IgD-negative memory B cell (primary cell): ENCODE results near the gene LYPD4. TPM values are rescaled to one million over a fixed set of nuclear protein-coding genes. Genes with fewer than 3 reads are reported as not detected.

Experiments used
- H3K27ac Mint-ChIP-seq, 3 donors: one replicate each; pipeline ENCODE4 v1.8.0; 2020 to 2022; ENCODE audit warnings: mild to moderate bottlenecking in 3 of 3, mixed read lengths in 3 of 3, moderate library complexity in 1 of 3
- H3K27me3 Mint-ChIP-seq: one replicate; pipeline ENCODE4 v1.8.0; 2021; ENCODE audit warnings: mixed read lengths
- H3K36me3 Mint-ChIP-seq: one replicate; pipeline ENCODE4 v1.8.0; 2020; ENCODE audit warnings: mild to moderate bottlenecking, mixed read lengths
- H3K4me1 Mint-ChIP-seq, 3 donors: one replicate each; pipeline ENCODE4 v1.8.0; 2020 to 2022; ENCODE audit warnings: mixed read lengths in 3 of 3, mild to moderate bottlenecking in 1 of 3
- H3K4me3 Mint-ChIP-seq, 4 donors: one replicate each; pipeline ENCODE4 v1.8.0; 2020 to 2022; ENCODE audit warnings: mild to moderate bottlenecking in 4 of 4, mixed read lengths in 4 of 4, moderate library complexity in 3 of 4
- H3K9me3 Mint-ChIP-seq, 3 donors: one replicate each; pipeline ENCODE4 v1.8.0; 2020 to 2021; ENCODE audit warnings: mixed read lengths in 3 of 3, mild to moderate bottlenecking in 1 of 3
- polyA plus RNA-seq: library from polyadenylated mRNA; unstranded; fragments of 300-500 nt; fragmentation: Illumina TruSeq; gene quantifications from one replicate; pipeline ENCODE4 v1.2.3, GENCODE V29; 2021

LYPD4 gene
- polyA plus RNA-seq, 1 donor from 2014 or later, result not detected

DNA sequence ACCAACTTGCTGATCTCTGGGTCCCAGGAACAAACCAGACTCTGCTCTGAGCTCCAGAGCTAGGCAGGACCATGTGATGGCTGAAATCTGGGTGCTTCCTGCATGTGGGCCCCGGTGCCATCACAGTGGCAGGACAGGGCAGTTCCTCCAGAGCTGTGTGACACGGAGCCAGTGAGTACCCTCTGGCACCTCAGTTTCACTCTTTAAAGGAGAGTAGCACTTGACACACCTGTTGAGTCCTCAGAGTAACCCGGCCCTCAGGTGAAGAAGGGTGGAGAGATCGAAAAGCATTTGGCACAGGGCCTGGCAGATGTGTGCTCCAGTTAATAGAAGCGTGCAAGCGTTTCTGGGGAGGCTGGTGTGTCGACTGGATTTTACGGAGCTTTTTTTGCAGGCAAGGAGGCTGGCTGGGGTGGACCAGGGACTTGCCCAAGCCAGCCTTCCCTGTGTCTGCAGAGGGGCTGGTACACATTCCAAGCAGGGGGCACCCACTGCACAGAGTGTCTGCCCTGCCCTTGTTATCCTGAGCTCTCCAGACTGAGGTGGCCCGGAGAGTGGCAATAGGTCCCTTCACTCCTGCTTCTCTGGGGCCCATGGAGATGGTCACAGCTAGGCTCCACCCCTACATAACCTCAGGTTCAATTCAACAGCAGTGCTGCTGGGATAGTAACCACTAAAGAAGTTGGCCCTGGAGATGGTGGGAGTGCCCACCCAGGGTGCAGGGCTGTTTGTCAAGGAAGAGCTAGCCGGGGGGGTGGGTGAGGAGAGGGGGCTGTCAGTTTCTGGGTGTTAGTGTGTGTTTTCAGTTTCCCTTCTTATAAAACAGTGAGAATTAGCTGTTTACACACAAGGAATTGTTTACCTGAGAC is 23.9 kb upstream of the LYPD4 start:
- peaks cover 2% of the 10 kb centered on the region for H3K36me3 Mint-ChIP-seq
- peaks cover 29 to 45% (median 41%) of the 10 kb centered on the region in 3 donors for H3K4me1 Mint-ChIP-seq
- H3K27ac Mint-ChIP-seq, result peak overlapping the region in 2 of 3 donors; percentile 78 to 86
- H3K4me3 Mint-ChIP-seq, result peak overlapping the region in 3 of 4 donors; percentile 55 to 65 (median 56)
- H3K27me3 Mint-ChIP-seq, result no peaks in the 10 kb centered on the region
- no peaks in the 10 kb centered on the region for H3K9me3 Mint-ChIP-seq

DNA sequence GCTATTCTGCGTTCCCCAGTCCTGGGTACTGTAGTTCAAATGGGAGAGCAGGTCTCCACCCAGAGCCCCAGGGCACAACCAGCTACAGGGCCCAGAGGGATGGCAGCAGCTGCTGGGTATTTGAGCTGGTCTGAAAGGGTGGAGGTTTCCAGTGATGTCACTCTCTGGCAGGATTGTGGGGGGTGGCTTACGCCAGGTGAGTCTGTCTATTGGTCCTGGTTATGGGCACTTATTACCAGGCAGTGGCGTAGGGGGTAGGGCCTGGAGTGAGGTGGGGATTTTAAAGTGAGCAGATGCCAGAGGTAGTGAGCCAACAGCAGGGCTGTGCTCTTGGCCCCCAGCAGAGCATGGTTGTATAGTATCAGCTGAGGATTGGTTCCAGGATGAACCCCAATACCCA is 21.8 kb upstream of the LYPD4 start:
- Mint-ChIP-seq H3K27ac (peak overlapping the region in 2 of 3 donors; percentile 58 to 76), H3K27me3 (no peaks in the 10 kb centered on the region), H3K9me3 (no peaks in the 10 kb centered on the region), H3K36me3 (peaks cover 2% of the 10 kb centered on the region), H3K4me3 (peak overlapping the region in 1 of 4 donors; percentile 73), H3K4me1 (peaks cover 20 to 48% (median 42%) of the 10 kb centered on the region in 3 donors)

DNA sequence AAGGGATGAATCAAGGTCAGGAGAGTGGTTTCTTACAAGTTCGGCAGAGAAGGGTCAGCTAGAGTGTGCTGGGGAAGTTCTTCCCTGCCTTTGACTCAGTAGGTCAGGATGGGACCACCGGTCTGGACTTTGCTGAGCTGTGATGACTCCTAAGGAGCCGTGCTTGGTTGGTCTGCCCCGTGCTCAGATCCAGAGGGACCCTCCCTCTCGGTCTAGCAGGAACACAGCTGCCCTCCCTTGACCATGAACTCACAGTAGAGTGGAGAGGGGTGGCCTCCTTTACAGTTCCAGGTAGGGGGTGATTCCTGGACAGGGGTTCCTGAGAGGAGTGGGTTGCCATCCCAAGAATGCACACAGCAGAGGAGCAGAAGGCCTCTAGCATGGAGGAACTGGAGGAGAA is 19.9 kb upstream of the LYPD4 start:
- Mint-ChIP-seq H3K36me3 (peaks cover 2% of the 10 kb centered on the region), H3K4me3 (peak overlapping the region in 3 of 4 donors; percentile 45 to 67 (median 49)), H3K9me3 (no peaks in the 10 kb centered on the region), H3K4me1 (peaks cover 12 to 46% (median 41%) of the 10 kb centered on the region in 3 donors), H3K27me3 (no peaks in the 10 kb centered on the region), H3K27ac (peak overlapping the region in 2 of 3 donors; percentile 14 to 76)

DNA sequence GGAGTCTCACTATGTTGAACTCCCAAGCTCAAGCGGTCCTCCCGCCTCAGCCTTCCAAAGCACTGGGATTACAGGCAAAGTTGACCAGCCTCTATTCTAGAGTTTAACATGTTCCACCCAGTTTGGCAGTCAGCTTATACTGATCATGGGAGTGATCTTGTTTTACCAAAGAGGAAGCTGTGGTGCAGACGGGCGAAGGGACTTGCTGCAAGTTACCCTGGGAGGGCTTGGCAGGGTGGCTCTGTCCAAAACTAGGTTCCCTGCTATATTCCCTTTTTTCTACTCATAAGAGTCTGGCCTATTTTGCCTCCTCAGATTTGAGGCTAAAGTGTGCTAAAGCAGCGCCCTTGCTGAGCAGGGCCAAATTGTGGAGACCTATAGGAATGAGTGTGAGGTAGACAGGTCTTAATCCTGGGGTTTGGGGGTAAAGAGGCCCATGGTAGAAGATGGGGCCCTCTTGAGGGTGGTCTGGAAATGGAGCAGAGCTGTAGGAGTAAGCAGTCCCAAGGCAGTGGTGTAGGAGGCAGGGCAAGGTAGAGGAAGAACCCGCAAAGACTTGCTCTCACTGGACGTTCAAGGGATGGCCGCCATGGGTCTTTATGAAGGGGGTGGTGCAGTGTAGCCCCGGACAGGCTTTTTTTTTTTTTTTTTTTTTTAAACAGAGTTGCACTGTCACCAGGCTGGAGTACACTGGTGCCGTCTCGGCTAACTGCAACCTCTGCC is 18.9 kb upstream of the LYPD4 start:
- no peaks in the 10 kb centered on the region for H3K27me3 Mint-ChIP-seq
- H3K4me3 Mint-ChIP-seq, result peak overlapping the region in 3 of 4 donors; percentile 74 to 89 (median 84)
- H3K27ac Mint-ChIP-seq, result peak overlapping the region in 2 of 3 donors; percentile 56 to 83
- H3K4me1 Mint-ChIP-seq, result peaks cover 12 to 47% (median 41%) of the 10 kb centered on the region in 3 donors
- H3K9me3 Mint-ChIP-seq, result no peaks in the 10 kb centered on the region
- H3K36me3 Mint-ChIP-seq, result peaks cover 2% of the 10 kb centered on the region

DNA sequence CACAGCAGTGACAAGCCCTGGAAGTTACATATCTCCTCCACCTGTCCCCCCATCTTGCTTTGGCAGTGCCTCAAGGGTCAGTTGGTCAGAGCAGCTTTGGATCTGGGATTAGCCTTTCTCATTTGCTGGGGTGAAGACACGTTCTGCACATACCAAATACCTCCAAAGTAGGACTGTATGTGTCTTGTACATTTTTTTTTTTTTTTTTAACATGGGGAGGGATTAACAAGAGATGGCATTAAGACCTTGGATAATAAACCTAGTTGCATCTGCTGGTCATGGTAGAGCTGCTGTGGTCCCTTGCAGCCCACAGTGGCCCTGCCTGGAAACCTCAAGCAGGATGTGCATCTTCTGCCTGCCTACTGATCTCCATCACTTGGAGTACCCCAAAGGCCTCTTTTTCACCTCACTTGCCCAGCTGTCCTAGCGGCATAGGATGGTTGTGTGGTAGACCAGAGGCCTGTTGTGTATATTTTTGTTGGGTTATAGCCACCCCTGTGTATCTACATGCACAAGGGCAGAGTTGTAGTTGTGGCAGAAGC is 18.0 kb upstream of the LYPD4 start:
- H3K36me3 Mint-ChIP-seq, result peaks cover 2% of the 10 kb centered on the region
- H3K27me3 Mint-ChIP-seq, result no peaks in the 10 kb centered on the region
- H3K9me3 Mint-ChIP-seq, result no peaks in the 10 kb centered on the region
- peak overlapping the region; percentile 34 to 92 (median 86) for H3K4me3 Mint-ChIP-seq
- peaks cover 5 to 41% (median 34%) of the 10 kb centered on the region in 3 donors for H3K4me1 Mint-ChIP-seq
- H3K27ac Mint-ChIP-seq, result peak overlapping the region in 1 of 3 donors; percentile 23

DNA sequence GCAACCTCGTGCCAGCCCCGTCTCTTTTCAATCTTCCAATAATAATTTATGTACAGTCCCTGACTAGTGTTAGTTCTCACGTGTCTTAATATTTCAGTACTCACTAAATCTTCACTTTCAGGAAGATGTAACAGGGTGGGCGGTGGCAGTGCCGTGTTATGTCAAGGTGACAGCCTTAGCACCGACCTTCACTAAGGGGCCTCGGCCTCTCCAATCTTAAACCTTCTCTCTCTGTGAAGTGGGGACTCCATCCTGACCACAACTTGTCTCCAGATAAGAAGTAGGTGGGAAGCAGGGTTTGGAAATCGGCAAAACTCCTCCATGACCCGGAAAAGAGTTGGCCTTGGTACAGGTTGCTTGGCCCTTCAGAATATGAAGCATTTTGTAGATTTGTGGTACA is 17.4 kb upstream of the LYPD4 start:
- Mint-ChIP-seq H3K27ac (peak overlapping the region; percentile 50 to 90 (median 70)), H3K36me3 (peaks cover 2% of the 10 kb centered on the region), H3K4me1 (peaks cover 5 to 41% (median 34%) of the 10 kb centered on the region in 3 donors), H3K9me3 (no peaks in the 10 kb centered on the region), H3K4me3 (peak overlapping the region; percentile 89 to 95 (median 93)), H3K27me3 (no peaks in the 10 kb centered on the region)

DNA sequence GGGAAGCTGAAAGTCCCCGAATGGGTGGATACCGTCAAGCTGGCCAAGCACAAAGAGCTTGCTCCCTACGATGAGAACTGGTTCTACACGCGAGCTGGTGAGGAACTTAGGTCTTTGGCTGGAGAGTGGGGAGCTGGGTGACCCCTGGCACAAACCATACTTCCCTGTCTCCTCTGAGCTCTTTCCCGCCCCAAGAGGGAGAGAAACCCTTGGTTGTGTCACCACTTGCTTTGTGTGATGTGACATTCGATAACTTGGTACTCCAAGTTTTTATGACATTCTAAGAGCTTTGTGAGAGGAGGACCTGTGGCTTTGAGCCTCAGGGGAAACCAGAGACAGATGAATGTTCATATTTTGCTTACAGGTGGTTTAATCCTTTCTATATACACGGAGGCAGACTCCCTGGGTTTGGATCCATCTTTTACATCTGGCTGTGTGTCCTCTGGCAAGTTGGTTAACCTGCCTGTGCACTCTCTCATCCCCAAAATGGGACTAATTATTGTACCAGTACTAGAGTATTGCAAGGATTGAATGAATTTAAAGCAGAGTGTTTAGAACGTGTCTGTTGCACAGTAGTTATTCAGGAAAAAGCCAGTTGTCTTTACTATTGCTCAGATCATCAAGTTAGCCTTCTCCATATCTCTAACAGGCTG is 16.8 kb upstream of the LYPD4 start:
- H3K36me3 Mint-ChIP-seq, result peaks cover 2% of the 10 kb centered on the region

DNA sequence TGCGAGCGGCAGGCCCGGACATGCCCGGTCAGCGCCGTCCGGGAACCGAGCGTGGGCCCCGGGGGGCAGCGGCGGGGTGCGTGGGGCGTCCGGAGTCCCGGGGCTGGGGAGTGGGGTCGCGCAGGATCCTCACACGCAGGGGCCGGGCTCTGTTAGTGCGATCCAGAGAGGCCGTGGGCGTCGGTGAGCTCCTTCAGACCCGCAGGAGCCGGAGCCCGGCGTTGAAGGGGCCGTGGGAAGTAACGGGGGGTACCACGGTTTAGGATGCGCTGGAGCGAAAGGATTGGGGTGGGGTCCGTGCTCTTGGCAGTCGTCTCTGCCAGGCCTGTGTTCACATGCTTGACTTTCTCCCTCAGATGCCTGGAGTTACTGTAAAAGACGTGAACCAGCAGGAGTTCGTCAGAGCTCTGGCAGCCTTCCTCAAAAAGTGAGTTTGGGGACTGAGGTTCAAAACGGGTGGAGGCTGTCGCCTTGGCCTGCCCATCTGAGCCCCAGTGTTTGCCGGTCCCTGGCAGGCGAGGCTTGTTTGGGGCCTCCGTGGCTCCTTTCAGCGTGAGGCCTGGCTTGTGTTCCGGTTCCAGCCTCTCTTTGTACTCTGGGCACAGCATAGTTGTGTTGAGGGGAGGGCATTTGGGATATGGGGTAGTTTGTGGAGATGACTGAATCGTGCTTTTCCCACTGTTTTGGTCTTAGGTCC is 16.1 kb upstream of the LYPD4 start:
- Mint-ChIP-seq H3K4me1 (peaks cover 5 to 36% (median 30%) of the 10 kb centered on the region in 3 donors), H3K4me3 (peak overlapping the region; percentile 89 to 95 (median 93)), H3K9me3 (no peaks in the 10 kb centered on the region), H3K36me3 (peaks cover 2% of the 10 kb centered on the region), H3K27me3 (no peaks in the 10 kb centered on the region), H3K27ac (peak overlapping the region; percentile 73 to 93 (median 90))

More for the DNA sequence above, 16.8 kb upstream of the LYPD4 start:
- Mint-ChIP-seq H3K4me1 (peaks cover 5 to 38% (median 32%) of the 10 kb centered on the region in 3 donors), H3K27ac (peak overlapping the region; percentile 70 to 93 (median 90)), H3K9me3 (no peaks in the 10 kb centered on the region), H3K4me3 (peak overlapping the region; percentile 89 to 95 (median 93)), H3K27me3 (no peaks in the 10 kb centered on the region)

DNA sequence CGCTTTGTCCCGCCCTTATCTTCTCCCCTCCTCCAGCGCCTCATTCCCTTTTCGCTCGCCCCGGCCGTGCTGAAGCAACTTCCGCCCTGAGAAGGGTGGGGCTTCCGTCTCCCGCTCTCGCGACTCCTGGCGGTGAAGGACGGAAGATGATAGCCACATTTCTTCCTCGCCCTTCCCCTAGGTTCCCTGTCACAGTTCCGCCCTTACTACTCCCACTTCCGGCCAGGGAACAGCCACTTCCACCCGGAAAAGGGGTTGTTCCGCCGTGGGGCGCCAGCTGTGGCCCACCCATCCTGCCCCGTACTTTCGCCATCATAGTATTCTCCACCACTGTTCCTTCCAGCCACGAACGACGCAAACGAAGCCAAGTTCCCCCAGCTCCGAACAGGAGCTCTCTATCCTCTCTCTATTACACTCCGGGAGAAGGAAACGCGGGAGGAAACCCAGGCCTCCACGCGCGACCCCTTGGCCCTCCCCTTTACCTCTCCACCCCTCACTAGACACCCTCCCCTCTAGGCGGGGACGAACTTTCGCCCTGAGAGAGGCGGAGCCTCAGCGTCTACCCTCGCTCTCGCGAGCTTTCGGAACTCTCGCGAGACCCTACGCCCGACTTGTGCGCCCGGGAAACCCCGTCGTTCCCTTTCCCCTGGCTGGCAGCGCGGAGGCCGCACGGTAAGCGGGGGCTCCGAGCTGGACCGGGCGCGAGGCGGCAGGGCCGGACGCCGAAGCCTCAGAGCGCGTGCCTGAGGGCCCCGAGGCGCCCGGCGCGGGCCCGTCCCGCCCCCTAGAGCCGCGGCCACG is 15.3 kb upstream of the LYPD4 start, which contains the start of gene RPS19:
Gene RPS19, plus strand, starts transcription at position 638 of the 801 bp plus-strand sequence. CDS start 520 bp downstream, outside the sequence.
- Mint-ChIP-seq H3K36me3 (peaks cover 2% of the 10 kb centered on the region), H3K27ac (peak within 1 kb of the TSS; percentile 90 to 98 (median 93)), H3K9me3 (no peaks in the 10 kb centered on the region), H3K27me3 (no peaks in the 10 kb centered on the region), H3K4me1 (peaks cover 5 to 36% (median 30%) of the 10 kb centered on the region in 3 donors), H3K4me3 (peak within 1 kb of the TSS; percentile 89 to 99 (median 96))

DNA sequence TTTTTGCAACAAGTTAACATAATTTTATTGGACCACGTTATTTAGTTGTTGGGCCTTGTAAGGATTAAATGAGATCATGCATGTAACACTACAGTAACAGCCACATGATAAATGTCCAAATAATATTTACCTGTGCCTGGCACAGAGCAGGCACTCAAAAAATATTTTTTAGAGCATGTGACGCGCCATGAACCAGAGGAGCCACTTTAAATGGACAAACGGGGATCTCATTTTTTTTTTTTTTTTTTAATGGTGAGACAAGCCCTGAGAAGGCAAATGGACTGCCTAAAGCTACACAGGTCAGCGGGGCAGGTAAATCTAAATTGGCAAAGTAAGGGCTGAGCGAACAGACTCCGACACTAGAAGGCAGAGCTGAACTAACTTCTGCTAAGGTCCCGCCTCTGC is 14.7 kb upstream of the LYPD4 start:
- H3K9me3 Mint-ChIP-seq, result no peaks in the 10 kb centered on the region
- peaks cover 2% of the 10 kb centered on the region for H3K36me3 Mint-ChIP-seq
- peak overlapping the region; percentile 90 to 98 (median 93) for H3K27ac Mint-ChIP-seq
- H3K27me3 Mint-ChIP-seq, result no peaks in the 10 kb centered on the region
- peaks cover 5 to 35% (median 29%) of the 10 kb centered on the region in 3 donors for H3K4me1 Mint-ChIP-seq
- H3K4me3 Mint-ChIP-seq, result peak overlapping the region; percentile 89 to 99 (median 96)

DNA sequence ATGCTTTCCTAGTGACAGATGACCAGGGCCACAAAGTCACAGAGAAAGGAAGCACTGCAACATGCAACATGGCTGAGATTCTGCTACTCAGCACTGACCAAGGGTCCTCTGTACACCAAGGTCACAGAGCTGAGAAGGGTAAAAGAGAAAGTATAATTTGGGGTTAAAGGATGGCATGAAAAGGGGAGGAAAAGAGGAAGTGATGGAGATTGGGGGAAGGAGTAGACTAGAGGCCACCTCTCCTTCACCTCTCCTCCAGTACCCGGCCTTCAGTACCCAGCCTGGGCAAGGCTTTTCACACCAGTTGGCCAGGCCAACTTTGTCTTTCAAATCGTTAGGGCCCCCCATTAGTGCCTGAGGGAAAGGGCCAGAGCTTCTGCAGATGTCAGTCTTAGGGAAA is 9.3 kb upstream of the LYPD4 start:
- Mint-ChIP-seq H3K4me1 (peaks cover 0 to 2% (median 0%) of the 10 kb centered on the region in 3 donors), H3K36me3 (peaks cover 5% of the 10 kb centered on the region), H3K9me3 (no peaks in the 10 kb centered on the region), H3K4me3 (no peak overlapping the region), H3K27me3 (peaks cover 5% of the 10 kb centered on the region), H3K27ac (no peak overlapping the region)

DNA sequence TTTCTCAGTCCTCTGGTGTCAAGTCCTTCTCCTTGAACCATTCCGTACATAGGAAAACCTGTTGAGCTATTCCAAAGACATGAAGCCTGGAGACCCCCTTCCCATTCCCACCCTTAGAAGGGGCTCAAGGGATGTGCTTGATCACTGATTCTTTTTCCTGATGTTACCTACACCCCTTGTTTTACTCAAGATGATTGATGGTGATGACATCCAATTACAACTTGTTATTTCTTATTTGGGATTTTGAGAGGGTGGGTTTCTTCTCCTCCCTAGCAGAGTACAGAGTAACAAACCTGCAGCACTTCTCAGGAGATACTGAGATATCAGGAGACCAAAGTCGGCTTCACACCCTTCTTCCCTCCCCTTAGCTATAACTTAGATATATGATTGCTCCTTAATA is 8.9 kb upstream of the LYPD4 start:
- Mint-ChIP-seq H3K27me3 (peaks cover 5% of the 10 kb centered on the region), H3K4me1 (peaks cover 0 to 2% (median 0%) of the 10 kb centered on the region in 3 donors), H3K36me3 (peaks cover 5% of the 10 kb centered on the region), H3K9me3 (no peaks in the 10 kb centered on the region), H3K4me3 (no peak overlapping the region), H3K27ac (no peak overlapping the region)

DNA sequence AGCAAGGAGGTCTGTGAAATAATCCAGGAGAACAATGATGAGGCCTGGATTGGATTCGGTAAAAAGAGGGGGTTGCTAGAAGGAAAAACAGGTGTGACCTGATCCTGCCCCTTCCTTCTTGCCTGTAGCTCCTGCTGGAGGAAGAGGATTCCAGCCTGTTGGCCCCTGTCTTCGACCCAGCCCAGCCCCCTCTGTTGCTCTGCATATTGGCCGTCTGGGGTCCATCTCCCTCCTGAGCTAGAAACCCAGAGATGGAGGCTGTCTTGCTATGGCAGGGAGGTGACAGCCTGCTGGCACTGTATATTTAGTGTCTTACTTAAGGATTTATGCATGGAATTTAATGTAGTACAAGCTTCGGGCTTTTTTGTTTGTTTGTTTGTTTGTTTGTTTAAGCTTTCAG is 7.0 kb upstream of the LYPD4 start:
- H3K4me1 Mint-ChIP-seq, result no peaks in the 10 kb centered on the region
- no peaks in the 10 kb centered on the region for H3K9me3 Mint-ChIP-seq
- no peak overlapping the region for H3K4me3 Mint-ChIP-seq
- H3K36me3 Mint-ChIP-seq, result peaks cover 5% of the 10 kb centered on the region
- H3K27ac Mint-ChIP-seq, result no peak overlapping the region
- H3K27me3 Mint-ChIP-seq, result peaks cover 5% of the 10 kb centered on the region
